ENCODE data around the gene CLK3. TPM values are rescaled to one million over a fixed set of nuclear protein-coding genes. Genes with fewer than 3 reads are reported as not detected.

The CLK3 gene
- total and polyA plus RNA-seq, 2 of the 8 experiments (the other 6 are each of a cell fraction or from before 2014, with no cell fraction given) = 43.5 to 67.3 TPM

- TF ChIP-seq, protein P1, sequence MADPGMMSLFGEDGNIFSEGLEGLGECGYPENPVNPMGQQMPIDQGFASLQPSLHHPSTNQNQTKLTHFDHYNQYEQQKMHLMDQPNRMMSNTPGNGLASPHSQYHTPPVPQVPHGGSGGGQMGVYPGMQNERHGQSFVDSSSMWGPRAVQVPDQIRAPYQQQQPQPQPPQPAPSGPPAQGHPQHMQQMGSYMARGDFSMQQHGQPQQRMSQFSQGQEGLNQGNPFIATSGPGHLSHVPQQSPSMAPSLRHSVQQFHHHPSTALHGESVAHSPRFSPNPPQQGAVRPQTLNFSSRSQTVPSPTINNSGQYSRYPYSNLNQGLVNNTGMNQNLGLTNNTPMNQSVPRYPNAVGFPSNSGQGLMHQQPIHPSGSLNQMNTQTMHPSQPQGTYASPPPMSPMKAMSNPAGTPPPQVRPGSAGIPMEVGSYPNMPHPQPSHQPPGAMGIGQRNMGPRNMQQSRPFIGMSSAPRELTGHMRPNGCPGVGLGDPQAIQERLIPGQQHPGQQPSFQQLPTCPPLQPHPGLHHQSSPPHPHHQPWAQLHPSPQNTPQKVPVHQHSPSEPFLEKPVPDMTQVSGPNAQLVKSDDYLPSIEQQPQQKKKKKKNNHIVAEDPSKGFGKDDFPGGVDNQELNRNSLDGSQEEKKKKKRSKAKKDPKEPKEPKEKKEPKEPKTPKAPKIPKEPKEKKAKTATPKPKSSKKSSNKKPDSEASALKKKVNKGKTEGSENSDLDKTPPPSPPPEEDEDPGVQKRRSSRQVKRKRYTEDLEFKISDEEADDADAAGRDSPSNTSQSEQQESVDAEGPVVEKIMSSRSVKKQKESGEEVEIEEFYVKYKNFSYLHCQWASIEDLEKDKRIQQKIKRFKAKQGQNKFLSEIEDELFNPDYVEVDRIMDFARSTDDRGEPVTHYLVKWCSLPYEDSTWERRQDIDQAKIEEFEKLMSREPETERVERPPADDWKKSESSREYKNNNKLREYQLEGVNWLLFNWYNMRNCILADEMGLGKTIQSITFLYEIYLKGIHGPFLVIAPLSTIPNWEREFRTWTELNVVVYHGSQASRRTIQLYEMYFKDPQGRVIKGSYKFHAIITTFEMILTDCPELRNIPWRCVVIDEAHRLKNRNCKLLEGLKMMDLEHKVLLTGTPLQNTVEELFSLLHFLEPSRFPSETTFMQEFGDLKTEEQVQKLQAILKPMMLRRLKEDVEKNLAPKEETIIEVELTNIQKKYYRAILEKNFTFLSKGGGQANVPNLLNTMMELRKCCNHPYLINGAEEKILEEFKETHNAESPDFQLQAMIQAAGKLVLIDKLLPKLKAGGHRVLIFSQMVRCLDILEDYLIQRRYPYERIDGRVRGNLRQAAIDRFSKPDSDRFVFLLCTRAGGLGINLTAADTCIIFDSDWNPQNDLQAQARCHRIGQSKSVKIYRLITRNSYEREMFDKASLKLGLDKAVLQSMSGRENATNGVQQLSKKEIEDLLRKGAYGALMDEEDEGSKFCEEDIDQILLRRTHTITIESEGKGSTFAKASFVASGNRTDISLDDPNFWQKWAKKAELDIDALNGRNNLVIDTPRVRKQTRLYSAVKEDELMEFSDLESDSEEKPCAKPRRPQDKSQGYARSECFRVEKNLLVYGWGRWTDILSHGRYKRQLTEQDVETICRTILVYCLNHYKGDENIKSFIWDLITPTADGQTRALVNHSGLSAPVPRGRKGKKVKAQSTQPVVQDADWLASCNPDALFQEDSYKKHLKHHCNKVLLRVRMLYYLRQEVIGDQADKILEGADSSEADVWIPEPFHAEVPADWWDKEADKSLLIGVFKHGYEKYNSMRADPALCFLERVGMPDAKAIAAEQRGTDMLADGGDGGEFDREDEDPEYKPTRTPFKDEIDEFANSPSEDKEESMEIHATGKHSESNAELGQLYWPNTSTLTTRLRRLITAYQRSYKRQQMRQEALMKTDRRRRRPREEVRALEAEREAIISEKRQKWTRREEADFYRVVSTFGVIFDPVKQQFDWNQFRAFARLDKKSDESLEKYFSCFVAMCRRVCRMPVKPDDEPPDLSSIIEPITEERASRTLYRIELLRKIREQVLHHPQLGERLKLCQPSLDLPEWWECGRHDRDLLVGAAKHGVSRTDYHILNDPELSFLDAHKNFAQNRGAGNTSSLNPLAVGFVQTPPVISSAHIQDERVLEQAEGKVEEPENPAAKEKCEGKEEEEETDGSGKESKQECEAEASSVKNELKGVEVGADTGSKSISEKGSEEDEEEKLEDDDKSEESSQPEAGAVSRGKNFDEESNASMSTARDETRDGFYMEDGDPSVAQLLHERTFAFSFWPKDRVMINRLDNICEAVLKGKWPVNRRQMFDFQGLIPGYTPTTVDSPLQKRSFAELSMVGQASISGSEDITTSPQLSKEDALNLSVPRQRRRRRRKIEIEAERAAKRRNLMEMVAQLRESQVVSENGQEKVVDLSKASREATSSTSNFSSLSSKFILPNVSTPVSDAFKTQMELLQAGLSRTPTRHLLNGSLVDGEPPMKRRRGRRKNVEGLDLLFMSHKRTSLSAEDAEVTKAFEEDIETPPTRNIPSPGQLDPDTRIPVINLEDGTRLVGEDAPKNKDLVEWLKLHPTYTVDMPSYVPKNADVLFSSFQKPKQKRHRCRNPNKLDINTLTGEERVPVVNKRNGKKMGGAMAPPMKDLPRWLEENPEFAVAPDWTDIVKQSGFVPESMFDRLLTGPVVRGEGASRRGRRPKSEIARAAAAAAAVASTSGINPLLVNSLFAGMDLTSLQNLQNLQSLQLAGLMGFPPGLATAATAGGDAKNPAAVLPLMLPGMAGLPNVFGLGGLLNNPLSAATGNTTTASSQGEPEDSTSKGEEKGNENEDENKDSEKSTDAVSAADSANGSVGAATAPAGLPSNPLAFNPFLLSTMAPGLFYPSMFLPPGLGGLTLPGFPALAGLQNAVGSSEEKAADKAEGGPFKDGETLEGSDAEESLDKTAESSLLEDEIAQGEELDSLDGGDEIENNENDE (IDR thresholded peaks at IDR 0.05; ENCODE audit: insufficient replicate concordance, low read length) = no peak
- TF ChIP-seq TEAD4 (IDR thresholded peaks at IDR 0.05; ENCODE audit: low read depth, low read length) (no peak), USF2 (IDR thresholded peaks at IDR 0.05; ENCODE audit: low read length) (no peak), MAFK (IDR thresholded peaks at IDR 0.05; ENCODE audit: low read depth, low read length) (no peak)
Measured at GRCh38 chr15:74653426-74654102, 37.9 kb downstream of the CLK3 start (continued).

Data from H1 (cell line).